Fibroblast of villous mesenchyme (primary cell): ENCODE measurements around the gene SEMA5A. TPM values are rescaled to one million over a fixed set of nuclear protein-coding genes. Genes with fewer than 3 reads are reported as not detected.

Experiments
- DNase-seq: peaks from one replicate; pipeline ENCODE4 v3.0.0-alpha.2; 2010; ENCODE audit warnings: low read depth
- H3K4me3 ChIP-seq: 2 replicates; pipeline ENCODE4 v1.5.1; 2011; ENCODE audit warnings: low read depth, mild to moderate bottlenecking, low read length
- total RNA-seq: library from RNA; depleted of rRNA; stranded (reverse); fragments of >200 nt; gene quantifications from 2 replicates; pipeline ENCODE4 v1.2.3, GENCODE V29; 2012
- TF ChIP-seq, protein P1 (sequence below): IDR thresholded peaks from 2 replicates; pipeline ENCODE4 v1.5.1; 2012; ENCODE audit warnings: low read depth, mild to moderate bottlenecking, low read length; ENCODE audit not compliant: insufficient read depth

SEMA5A gene
- total RNA-seq, 1 donor: 72.5 TPM

DNA sequence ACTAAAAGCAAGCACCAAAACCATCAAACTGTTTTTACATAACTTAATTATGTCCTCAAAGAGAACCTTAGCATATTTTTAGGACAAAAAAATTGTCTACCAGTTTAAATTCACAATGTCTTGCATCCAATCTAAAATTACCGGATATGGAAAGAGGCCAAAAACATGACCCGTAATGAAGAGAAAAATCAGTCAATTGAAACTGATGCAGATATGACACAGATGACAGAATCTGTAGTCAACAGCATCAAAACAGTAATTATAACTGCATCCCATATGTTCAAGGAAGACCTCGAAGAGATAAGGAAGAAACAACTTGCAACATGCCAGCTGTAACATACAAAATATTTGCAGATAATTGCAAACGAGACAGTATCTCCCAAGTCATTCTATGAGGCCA lies 473.2 kb downstream of the SEMA5A start:
- no peak for DNase-seq
- H3K4me3 ChIP-seq: no peak overlapping the region
- TF ChIP-seq, protein P1, sequence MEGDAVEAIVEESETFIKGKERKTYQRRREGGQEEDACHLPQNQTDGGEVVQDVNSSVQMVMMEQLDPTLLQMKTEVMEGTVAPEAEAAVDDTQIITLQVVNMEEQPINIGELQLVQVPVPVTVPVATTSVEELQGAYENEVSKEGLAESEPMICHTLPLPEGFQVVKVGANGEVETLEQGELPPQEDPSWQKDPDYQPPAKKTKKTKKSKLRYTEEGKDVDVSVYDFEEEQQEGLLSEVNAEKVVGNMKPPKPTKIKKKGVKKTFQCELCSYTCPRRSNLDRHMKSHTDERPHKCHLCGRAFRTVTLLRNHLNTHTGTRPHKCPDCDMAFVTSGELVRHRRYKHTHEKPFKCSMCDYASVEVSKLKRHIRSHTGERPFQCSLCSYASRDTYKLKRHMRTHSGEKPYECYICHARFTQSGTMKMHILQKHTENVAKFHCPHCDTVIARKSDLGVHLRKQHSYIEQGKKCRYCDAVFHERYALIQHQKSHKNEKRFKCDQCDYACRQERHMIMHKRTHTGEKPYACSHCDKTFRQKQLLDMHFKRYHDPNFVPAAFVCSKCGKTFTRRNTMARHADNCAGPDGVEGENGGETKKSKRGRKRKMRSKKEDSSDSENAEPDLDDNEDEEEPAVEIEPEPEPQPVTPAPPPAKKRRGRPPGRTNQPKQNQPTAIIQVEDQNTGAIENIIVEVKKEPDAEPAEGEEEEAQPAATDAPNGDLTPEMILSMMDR: no peak

DNA sequence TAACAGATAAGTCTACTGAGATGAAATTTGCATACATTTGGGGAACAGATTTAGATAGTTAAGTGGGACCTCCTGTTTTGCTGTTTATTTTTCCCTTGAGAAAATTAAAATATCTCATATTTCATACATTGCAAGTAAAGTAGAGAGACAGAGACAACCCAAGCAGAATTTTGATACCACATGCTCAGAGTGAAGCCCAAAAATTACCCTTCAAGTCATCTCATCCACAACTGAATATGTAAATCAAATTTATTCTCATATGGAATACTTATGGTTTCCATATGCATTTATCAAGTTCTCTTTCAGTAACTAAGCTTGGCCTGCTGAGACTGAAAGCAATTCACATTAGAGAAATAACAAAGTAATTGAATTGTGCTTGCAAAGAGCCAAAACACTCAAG lies 474.4 kb downstream of the SEMA5A start:
- DNase-seq: no peak
- no peak overlapping the region for H3K4me3 ChIP-seq
- TF ChIP-seq, protein P1: no peak

DNA sequence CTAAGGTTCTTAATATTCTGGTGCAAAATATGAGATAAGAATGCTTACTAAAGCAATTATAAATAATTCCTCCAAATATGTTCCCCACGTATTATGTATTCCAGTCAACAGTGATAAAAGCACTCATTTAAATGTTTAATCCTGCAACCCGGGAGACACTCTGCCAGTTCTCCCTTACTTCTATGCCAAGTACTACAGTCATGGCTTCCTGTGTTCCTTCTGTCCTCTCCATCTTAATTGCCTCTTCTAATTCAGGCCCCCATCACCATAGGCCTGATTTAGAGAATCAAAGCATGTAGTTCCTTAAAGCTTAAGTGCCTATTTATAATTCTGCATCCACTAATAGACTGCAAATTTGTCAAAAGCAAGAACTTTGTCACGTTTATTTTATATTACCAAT lies 474.8 kb downstream of the SEMA5A start:
- no peak overlapping the region for H3K4me3 ChIP-seq
- DNase-seq: no peak
- TF ChIP-seq, protein P1: no peak

DNA sequence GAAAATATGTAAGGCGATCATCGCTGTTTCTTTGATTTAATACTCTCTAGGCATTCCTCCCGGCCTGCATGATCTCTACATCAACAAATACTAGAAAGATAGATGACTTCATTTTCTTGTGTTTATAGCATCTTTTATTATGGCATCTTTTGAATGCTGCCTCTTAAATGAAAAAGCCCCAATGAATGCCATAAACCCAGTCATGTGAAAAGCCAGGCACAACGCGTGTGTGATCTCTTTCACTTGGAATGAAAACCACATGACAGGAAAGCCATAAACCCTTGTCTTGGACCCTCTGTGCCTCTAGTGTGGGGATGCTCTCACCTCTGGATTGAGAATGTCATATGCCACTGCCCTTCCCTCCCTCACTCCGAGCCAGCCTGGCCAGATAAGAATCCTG lies 476.2 kb downstream of the SEMA5A start:
- TF ChIP-seq, protein P1: no peak
- peak; percentile 74 for DNase-seq
- no peak overlapping the region for H3K4me3 ChIP-seq

DNA sequence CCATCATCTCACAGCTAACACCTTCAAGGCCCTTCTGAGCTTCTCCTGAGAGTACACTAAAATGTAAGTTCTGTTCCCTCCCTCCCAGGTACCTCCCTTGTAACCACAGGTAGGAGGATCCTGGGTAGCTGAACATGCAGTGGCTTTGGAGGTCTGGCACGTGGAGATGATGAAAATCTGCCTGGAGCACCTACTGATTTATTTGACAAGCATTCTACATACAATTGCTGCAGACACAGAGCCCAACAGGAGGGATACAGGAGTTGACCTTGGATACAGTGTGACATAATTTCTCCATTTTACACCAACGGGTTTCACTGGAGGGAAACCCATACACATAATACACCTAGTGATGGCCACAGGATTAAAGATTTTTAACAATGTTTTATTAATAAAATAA lies 478.7 kb downstream of the SEMA5A start:
- no peak overlapping the region for H3K4me3 ChIP-seq
- DNase-seq: no peak
- TF ChIP-seq, protein P1: no peak

DNA sequence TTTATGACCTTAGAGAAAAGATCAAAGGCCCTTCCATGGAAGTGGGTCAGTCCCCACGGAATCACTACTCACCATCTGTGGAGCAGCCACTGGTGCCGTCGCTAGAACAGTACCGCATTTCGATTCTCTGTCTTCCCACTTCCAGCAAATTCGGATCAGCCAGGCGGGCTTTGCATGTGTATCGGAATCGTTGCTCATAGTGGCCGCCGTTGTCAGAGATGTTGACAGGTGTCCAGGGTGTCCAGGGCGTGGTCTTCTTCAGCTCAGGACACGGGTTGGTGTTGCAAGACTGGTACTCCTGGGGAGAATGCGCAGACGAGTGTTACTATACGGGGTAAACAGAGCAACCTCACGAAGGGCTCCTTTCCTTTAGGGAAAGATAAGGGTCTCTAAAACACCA lies 479.5 kb downstream of the SEMA5A start:
- TF ChIP-seq, protein P1: no peak
- H3K4me3 ChIP-seq: no peak overlapping the region
- DNase-seq: no peak

DNA sequence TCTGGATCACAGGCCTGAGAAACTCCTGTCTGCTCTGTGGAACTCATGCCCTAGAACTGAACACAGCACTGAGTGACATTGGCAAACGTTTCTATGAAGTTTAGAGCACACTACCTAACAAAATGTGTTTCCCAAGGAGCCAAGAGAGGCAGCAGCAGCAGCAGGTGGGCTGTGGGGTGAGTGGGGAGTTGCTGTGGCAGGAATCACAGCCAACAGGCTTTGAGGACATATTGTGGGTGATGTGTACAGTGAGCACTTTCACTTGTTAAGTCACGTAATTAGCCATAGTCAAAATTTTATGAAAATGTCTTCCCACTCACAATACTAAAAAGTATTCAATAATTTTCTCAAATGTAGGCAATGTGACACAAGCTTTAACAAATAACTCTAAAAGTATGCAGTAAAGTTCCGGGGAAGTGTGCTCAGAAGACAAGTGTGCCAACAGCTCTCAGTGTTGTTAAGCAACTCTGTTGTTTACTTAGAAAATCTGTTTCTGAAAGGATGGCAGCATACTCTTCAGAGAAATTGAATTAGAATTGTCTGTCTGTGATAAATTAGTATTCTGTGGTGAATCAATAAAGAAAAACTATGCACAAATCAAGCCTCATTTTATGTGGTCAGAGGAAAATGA lies 482.1 kb downstream of the SEMA5A start:
- TF ChIP-seq, protein P1: no peak
- no peak for DNase-seq
- H3K4me3 ChIP-seq: no peak overlapping the region
